ENCODE measurements around the gene FAM209B. TPM values are rescaled to one million over a fixed set of nuclear protein-coding genes. Genes with fewer than 3 reads are reported as not detected.
"Not testable (repeated sequence)": the region's sequence is repeated elsewhere in the genome, so short reads cannot be mapped to it uniquely, and the experiment has no call there.

The FAM209B gene, protein sequence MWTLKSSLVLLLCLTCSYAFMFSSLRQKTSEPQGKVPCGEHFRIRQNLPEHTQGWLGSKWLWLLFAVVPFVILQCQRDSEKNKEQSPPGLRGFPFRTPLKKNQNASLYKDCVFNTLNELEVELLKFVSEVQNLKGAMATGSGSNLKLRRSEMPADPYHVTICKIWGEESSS
- total RNA-seq (ENCODE audit: unreplicated experiment) = not detected
- long read RNA-seq = 0 reads

DNA sequence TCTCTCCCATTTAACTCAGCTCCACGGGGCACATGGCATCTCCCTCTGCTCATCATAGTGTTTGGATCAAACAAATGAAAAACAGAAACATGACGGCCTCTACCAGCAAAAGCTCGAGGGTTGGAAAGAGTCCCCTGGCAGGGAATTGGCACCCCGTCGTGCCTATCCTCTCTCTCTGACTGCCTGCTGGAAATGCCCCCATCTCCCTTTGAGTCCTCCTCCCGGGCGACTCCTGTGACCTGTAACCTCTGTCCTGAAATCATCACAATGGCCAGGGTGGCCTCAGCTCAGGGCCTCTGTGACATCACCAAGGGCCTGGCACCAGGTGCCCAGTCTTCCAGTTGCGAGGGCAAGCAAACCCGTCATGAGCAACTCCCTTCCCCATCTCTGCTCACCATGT is at the start of gene FAM209B:
FAM209B (plus strand) TSS at position 301 of the 400 bp plus-strand sequence; CDS start at position 397, 96 bp downstream.
- not testable (repeated sequence) for H3K4me3 Mint-ChIP-seq (ENCODE audit: unreplicated experiment); H3K27ac Mint-ChIP-seq (ENCODE audit: unreplicated experiment)

GRCh38 chr20:56483970-56484369 is 49.1 kb upstream of the FAM209B start:
- Mint-ChIP-seq H3K4me1 (ENCODE audit: low read depth, unreplicated experiment) (no peaks in the 10 kb centered on the region), H3K36me3 (ENCODE audit: unreplicated experiment) (peaks cover 6% of the 10 kb centered on the region), H3K27ac (ENCODE audit: unreplicated experiment) (no peak overlapping the region), H3K9me3 (ENCODE audit: unreplicated experiment) (no peaks in the 10 kb centered on the region), H3K27me3 (ENCODE audit: unreplicated experiment) (peaks cover 3% of the 10 kb centered on the region), H3K4me3 (ENCODE audit: unreplicated experiment) (no peak overlapping the region)
- DNase-seq = no peak
- TF ChIP-seq, protein P1, sequence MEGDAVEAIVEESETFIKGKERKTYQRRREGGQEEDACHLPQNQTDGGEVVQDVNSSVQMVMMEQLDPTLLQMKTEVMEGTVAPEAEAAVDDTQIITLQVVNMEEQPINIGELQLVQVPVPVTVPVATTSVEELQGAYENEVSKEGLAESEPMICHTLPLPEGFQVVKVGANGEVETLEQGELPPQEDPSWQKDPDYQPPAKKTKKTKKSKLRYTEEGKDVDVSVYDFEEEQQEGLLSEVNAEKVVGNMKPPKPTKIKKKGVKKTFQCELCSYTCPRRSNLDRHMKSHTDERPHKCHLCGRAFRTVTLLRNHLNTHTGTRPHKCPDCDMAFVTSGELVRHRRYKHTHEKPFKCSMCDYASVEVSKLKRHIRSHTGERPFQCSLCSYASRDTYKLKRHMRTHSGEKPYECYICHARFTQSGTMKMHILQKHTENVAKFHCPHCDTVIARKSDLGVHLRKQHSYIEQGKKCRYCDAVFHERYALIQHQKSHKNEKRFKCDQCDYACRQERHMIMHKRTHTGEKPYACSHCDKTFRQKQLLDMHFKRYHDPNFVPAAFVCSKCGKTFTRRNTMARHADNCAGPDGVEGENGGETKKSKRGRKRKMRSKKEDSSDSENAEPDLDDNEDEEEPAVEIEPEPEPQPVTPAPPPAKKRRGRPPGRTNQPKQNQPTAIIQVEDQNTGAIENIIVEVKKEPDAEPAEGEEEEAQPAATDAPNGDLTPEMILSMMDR (IDR thresholded peaks at IDR 0.05; ENCODE audit: partially characterized antibody, unreplicated experiment) = no peak

More for the DNA sequence above, at the start of gene FAM209B:
- not testable (repeated sequence) for H3K4me1 Mint-ChIP-seq (ENCODE audit: low read depth, unreplicated experiment); DNase-seq; H3K9me3 Mint-ChIP-seq (ENCODE audit: unreplicated experiment); H3K27me3 Mint-ChIP-seq (ENCODE audit: unreplicated experiment); H3K36me3 Mint-ChIP-seq (ENCODE audit: unreplicated experiment)

DNA sequence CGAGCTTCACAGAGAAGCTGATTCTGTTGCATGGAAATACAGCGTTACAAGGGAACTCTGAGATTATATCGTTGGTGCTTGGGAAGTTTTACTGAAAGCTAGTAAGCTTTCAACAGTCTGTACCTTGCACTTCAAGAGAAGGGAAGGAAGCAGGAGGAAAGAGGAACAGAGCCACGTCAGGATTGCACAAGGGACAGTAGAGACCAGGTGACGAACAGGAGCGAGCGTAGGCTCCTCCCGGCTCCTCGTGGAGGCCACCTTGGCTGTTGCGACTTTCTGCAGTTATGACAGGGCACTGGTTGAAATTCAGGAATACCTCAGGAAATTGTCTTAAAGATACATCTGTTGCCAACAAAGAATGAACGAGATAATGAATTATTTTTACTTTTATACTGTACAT is 45.8 kb upstream of the FAM209B start:
- H3K9me3 Mint-ChIP-seq (ENCODE audit: unreplicated experiment) = no peaks in the 10 kb centered on the region
- no peak for DNase-seq
- peaks cover 3% of the 10 kb centered on the region for H3K27me3 Mint-ChIP-seq (ENCODE audit: unreplicated experiment)
- H3K36me3 Mint-ChIP-seq (ENCODE audit: unreplicated experiment) = no peaks in the 10 kb centered on the region
- no peak overlapping the region for H3K27ac Mint-ChIP-seq (ENCODE audit: unreplicated experiment)
- no peaks in the 10 kb centered on the region for H3K4me1 Mint-ChIP-seq (ENCODE audit: low read depth, unreplicated experiment)
- H3K4me3 Mint-ChIP-seq (ENCODE audit: unreplicated experiment) = no peak overlapping the region
- TF ChIP-seq, protein P1 (IDR thresholded peaks at IDR 0.05; ENCODE audit: partially characterized antibody, unreplicated experiment) = no peak

DNA sequence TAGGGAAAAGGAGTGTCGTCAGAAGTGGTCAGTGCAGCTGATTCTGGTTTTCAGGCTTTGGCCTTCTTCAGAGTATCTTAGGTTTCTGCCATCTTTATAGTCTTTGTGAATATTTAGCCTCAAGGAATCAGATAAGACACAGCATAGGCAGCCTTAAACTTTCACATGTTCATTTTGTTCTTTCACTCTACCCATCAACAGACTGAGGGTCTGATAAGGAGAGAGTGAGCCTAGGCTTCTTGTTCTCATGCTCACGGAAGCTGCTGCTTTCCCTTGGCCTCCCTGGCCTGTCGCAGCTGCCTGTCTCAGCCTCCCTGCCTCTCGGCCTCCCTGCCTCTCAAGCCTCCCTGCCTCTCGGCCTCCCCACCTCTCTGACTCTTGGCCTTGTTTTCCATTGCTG is 44.5 kb upstream of the FAM209B start:
- TF ChIP-seq, protein P1 (IDR thresholded peaks at IDR 0.05; ENCODE audit: partially characterized antibody, unreplicated experiment) = no peak
- Mint-ChIP-seq H3K36me3 (ENCODE audit: unreplicated experiment) (no peaks in the 10 kb centered on the region), H3K27me3 (ENCODE audit: unreplicated experiment) (peaks cover 3% of the 10 kb centered on the region), H3K9me3 (ENCODE audit: unreplicated experiment) (no peaks in the 10 kb centered on the region), H3K4me1 (ENCODE audit: low read depth, unreplicated experiment) (no peaks in the 10 kb centered on the region), H3K27ac (ENCODE audit: unreplicated experiment) (no peak overlapping the region), H3K4me3 (ENCODE audit: unreplicated experiment) (no peak overlapping the region)
- DNase-seq = no peak

GRCh38 chr20:56501116-56501515 is 31.9 kb upstream of the FAM209B start:
- no peaks in the 10 kb centered on the region for H3K27me3 Mint-ChIP-seq (ENCODE audit: unreplicated experiment)
- TF ChIP-seq, protein P1 (IDR thresholded peaks at IDR 0.05; ENCODE audit: partially characterized antibody, unreplicated experiment) = no peak
- H3K4me1 Mint-ChIP-seq (ENCODE audit: low read depth, unreplicated experiment) = peaks cover 14% of the 10 kb centered on the region
- H3K36me3 Mint-ChIP-seq (ENCODE audit: unreplicated experiment) = peaks cover 7% of the 10 kb centered on the region
- peaks cover 2% of the 10 kb centered on the region for H3K9me3 Mint-ChIP-seq (ENCODE audit: unreplicated experiment)
- no peak overlapping the region for H3K4me3 Mint-ChIP-seq (ENCODE audit: unreplicated experiment)
- no peak for DNase-seq
- no peak overlapping the region for H3K27ac Mint-ChIP-seq (ENCODE audit: unreplicated experiment)

Data from glutamatergic neuron (in vitro differentiated cells).